Upper lobe of right lung (tissue), 1 donor: ENCODE data around the gene FGF9. TPM values are rescaled to one million over a fixed set of nuclear protein-coding genes. Genes with fewer than 3 reads are reported as not detected.

Source experiments
- ATAC-seq: fragments of 200-7000 bp; cut with Tn5 transposase; one replicate; pipeline ENCODE4 v1.9.1; 2020; ENCODE audit warnings: mild to moderate bottlenecking, moderate library complexity
- DNase-seq: peaks from one replicate; pipeline ENCODE4 v3.0.0-alpha.2; 2020
- H3K27ac ChIP-seq: fragments of 200-600 bp; one replicate; pipeline ENCODE4 v1.8.0; 2022
- H3K27me3 ChIP-seq: fragments of 200-600 bp; one replicate; pipeline ENCODE4 v1.8.0; 2022; ENCODE audit warnings: mild to moderate bottlenecking
- H3K36me3 ChIP-seq: fragments of 200-600 bp; one replicate; pipeline ENCODE4 v1.8.0; 2022
- H3K4me1 ChIP-seq: fragments of 200-600 bp; one replicate; pipeline ENCODE4 v1.8.0; 2022
- H3K4me3 ChIP-seq: fragments of 200-600 bp; one replicate; pipeline ENCODE4 v1.8.0; 2022; ENCODE audit warnings: mild to moderate bottlenecking
- H3K9me3 ChIP-seq: fragments of 200-600 bp; one replicate; pipeline ENCODE4 v1.8.0; 2022
- intact Hi-C: fragments of 100-400 bp; cut with DNase I; formaldehyde crosslinking; loops from one replicate; pipeline ENCODE4 v1.11.0; 2022
- total RNA-seq: library from RNA; stranded (reverse); fragmentation: NEBNext Ultra II Directional; extraction: Animal tissue kit (Norgen Biotek cat#: 25700); gene quantifications from one replicate; pipeline ENCODE4 v1.2.1, GENCODE V29; 2021
- TF ChIP-seq, protein P1 (sequence below): fragments of 200-600 bp; IDR thresholded peaks from one replicate; pipeline ENCODE4 v1.8.0; 2022; ENCODE audit warnings: antibody characterized with exemption
- donor health status: DM: no; HTN: yes; CAD: no; lungs with severe emphysema.

FGF9 gene
- total RNA-seq, 1 donor from 2014 or later: 2.7 TPM

- no peak overlapping the region for H3K4me3 ChIP-seq
- H3K4me1 ChIP-seq: no peaks in the 10 kb centered on the region
- no peaks in the 10 kb centered on the region for H3K36me3 ChIP-seq
- no peaks in the 10 kb centered on the region for H3K27me3 ChIP-seq
- TF ChIP-seq, protein P1, sequence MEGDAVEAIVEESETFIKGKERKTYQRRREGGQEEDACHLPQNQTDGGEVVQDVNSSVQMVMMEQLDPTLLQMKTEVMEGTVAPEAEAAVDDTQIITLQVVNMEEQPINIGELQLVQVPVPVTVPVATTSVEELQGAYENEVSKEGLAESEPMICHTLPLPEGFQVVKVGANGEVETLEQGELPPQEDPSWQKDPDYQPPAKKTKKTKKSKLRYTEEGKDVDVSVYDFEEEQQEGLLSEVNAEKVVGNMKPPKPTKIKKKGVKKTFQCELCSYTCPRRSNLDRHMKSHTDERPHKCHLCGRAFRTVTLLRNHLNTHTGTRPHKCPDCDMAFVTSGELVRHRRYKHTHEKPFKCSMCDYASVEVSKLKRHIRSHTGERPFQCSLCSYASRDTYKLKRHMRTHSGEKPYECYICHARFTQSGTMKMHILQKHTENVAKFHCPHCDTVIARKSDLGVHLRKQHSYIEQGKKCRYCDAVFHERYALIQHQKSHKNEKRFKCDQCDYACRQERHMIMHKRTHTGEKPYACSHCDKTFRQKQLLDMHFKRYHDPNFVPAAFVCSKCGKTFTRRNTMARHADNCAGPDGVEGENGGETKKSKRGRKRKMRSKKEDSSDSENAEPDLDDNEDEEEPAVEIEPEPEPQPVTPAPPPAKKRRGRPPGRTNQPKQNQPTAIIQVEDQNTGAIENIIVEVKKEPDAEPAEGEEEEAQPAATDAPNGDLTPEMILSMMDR: no peak
- no peak for DNase-seq
- no peak for ATAC-seq
- H3K27ac ChIP-seq: no peak overlapping the region
- intact Hi-C loops: no loop called here
- no peaks in the 10 kb centered on the region for H3K9me3 ChIP-seq
Observed at GRCh38 chr13:21691500-21691899, 20.6 kb downstream of the FGF9 start.

DNA sequence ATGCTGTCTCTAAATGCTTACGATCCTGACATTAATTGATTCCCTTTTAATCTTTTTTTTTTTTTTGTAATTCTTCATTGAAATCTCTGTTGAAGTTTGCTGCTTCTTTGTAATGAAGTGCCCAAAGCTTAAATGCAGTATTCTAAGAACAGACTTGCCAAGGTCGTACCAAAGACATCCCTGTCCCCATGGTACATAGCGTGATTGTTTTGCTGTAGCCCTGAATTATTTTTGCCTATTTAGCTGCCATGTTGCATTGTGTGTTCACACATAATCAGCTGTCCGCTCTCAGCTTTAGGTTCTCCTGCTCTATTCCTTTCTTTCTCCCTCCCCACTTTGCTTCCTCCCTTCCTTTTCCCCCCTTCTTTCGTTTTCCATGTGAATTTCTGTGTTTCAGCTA is 21.1 kb downstream of the FGF9 start:
- intact Hi-C loops: no loop called here
- no peaks in the 10 kb centered on the region for H3K9me3 ChIP-seq
- ATAC-seq (no peak), DNase-seq (no peak)
- H3K27me3 ChIP-seq: no peaks in the 10 kb centered on the region
- no peaks in the 10 kb centered on the region for H3K36me3 ChIP-seq
- H3K4me3 ChIP-seq: no peak overlapping the region
- no peaks in the 10 kb centered on the region for H3K4me1 ChIP-seq
- TF ChIP-seq, protein P1: no peak
- no peak overlapping the region for H3K27ac ChIP-seq

DNA sequence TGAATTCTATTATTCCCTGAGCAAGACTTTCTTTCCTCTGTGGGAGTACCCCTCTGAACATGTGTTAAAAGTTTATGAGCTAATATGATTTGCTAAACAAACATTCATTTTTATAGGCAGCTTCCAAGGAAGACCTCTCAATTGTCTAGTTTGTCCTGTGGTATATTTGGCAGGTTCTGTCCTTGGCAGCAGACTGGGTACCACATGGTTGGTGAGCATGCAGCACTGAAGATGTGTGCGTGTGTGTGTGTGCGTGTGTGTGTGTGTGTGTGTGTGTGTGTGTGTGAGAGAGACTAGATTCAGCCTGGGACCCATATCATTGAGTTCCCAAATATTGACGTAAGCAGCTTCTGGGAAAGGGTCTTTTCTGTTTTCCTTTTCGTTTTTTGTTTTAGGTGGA is 24.0 kb downstream of the FGF9 start:
- TF ChIP-seq, protein P1: no peak
- H3K4me1 ChIP-seq: no peaks in the 10 kb centered on the region
- no peaks in the 10 kb centered on the region for H3K9me3 ChIP-seq
- H3K27ac ChIP-seq: no peak overlapping the region
- H3K4me3 ChIP-seq: no peak overlapping the region
- DNase-seq: no peak
- H3K27me3 ChIP-seq: no peaks in the 10 kb centered on the region
- no peaks in the 10 kb centered on the region for H3K36me3 ChIP-seq
- intact Hi-C loops: no loop called here
- no peak for ATAC-seq

DNA sequence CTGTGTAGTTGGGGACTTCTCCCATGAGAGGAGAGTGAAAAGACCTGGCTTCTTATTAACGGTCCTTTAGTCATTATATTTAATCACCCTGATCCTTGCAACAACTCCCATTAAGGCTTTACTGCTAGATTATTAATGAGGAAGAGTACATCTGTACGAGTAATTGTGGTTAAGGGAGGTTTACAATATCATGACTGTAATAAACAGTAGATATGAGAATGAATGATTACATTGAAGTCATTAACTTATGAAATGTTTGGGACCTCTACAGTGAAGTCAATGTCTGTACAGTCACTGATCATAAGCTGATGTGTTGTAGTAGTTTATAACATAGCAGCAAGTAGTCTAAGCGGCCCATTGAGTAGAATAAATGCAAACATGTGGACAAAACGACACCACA is 24.7 kb downstream of the FGF9 start:
- H3K27ac ChIP-seq: no peak overlapping the region
- DNase-seq: no peak
- TF ChIP-seq, protein P1: no peak
- no peak overlapping the region for H3K4me3 ChIP-seq
- intact Hi-C loops: no loop called here
- H3K36me3 ChIP-seq: no peaks in the 10 kb centered on the region
- H3K27me3 ChIP-seq: no peaks in the 10 kb centered on the region
- no peaks in the 10 kb centered on the region for H3K9me3 ChIP-seq
- no peak for ATAC-seq
- no peaks in the 10 kb centered on the region for H3K4me1 ChIP-seq

DNA sequence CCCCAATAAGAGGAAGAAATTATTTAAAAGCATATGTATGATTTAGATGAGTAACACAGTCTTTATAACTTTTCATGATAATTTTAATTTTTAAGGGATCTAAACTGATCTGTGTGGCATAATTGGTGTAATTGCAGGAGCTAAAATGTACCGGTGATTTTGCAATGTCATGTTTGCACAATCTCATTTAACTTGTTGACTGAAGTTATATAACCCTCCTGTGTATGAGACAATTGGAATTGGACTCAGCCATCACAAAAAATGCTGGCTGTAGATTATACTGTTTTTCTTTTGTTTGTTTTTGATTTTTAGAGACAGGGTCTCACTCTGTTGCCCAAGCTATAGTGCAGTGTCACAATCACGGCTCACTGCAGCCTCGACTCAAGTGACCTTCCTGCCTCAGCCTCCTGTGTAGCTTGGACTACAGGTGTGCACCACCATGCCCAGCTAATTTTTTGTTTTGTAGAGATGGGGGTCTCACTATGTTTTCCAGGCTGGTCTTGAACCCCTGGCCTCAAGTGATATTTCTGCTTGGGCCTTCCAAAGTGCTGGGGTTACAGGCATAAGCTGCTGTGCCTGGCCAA is 26.1 kb downstream of the FGF9 start:
- TF ChIP-seq, protein P1: no peak
- Histone ChIP-seq H3K36me3 (no peaks in the 10 kb centered on the region), H3K4me3 (no peak overlapping the region), H3K27me3 (no peaks in the 10 kb centered on the region), H3K27ac (no peak overlapping the region), H3K4me1 (no peaks in the 10 kb centered on the region), H3K9me3 (no peaks in the 10 kb centered on the region)
- DNase-seq (no peak), ATAC-seq (peak; percentile 45)
- intact Hi-C loops: no loop called here
